HG03103 (cell line): ENCODE measurements around the gene TBX6.

Experiments used
- ATAC-seq: cut with Tn5 transposase; IDR thresholded peaks from one replicate; pipeline ENCODE4 v1.9.1; 2021; ENCODE audit warnings: low read depth; ENCODE audit not compliant: unreplicated experiment

The TBX6 gene

GRCh38 chr16:30040221-30040620 lies 51.5 kb downstream of the TBX6 start:
- ATAC-seq = no peak
